ENCODE measurements around the gene HLX. TPM values are rescaled to one million over a fixed set of nuclear protein-coding genes. Genes with fewer than 3 reads are reported as not detected.

The HLX gene
- total RNA-seq, 4 donors from 2014 or later, result 16.5 to 29.2 (median 23.0) TPM

GRCh38 chr1:220892086-220892376 lies 12.8 kb downstream of the HLX start:
- TF ChIP-seq CTCF (IDR thresholded peaks at IDR 0.05) (no peak), POLR2A (IDR thresholded peaks at IDR 0.05) (no peak), EP300 (IDR thresholded peaks at IDR 0.05) (no peak)
- DNase-seq (ENCODE audit: low spot score in 2 of 2), result no peak

GRCh38 chr1:220892997-220893700 lies 13.9 kb downstream of the HLX start:
- Histone ChIP-seq H3K36me3 (no peaks in the 10 kb centered on the region), H3K27me3 (peaks cover 0 to 93% of the 10 kb centered on the region in 2 donors), H3K9me3 (no peaks in the 10 kb centered on the region), H3K27ac (no peak overlapping the region), H3K4me3 (no peak overlapping the region), H3K4me1 (peaks cover 0 to 51% (median 13%) of the 10 kb centered on the region in 4 donors)
- no peak for DNase-seq (ENCODE audit: low spot score in 2 of 2)
- WGBS, 2 donors, result 45 to 48% methylated on average over 18 of the region's 18 CpGs
- no peak for TF ChIP-seq CTCF (IDR thresholded peaks at IDR 0.05)
- TF ChIP-seq EP300 (IDR thresholded peaks at IDR 0.05), result no peak
- TF ChIP-seq POLR2A (IDR thresholded peaks at IDR 0.05), result no peak

More at GRCh38 chr1:220892086-220892376, 12.8 kb downstream of the HLX start:
- H3K36me3 ChIP-seq, result no peaks in the 10 kb centered on the region
- H3K27me3 ChIP-seq, result peaks cover 0 to 95% of the 10 kb centered on the region in 2 donors
- peaks cover 0 to 62% (median 16%) of the 10 kb centered on the region in 4 donors for H3K4me1 ChIP-seq
- 16 to 27% methylated on average over 9 to 12 of the region's 16 CpGs for WGBS, 2 donors
- no peak overlapping the region for H3K27ac ChIP-seq
- H3K4me3 ChIP-seq, result no peak overlapping the region
- no peaks in the 10 kb centered on the region for H3K9me3 ChIP-seq

GRCh38 chr1:220893701-220894024 lies 14.4 kb downstream of the HLX start:
- Histone ChIP-seq H3K4me3 (peak overlapping the region; percentile 2 to 44 (median 33)), H3K27me3 (peaks cover 0 to 88% of the 10 kb centered on the region in 2 donors), H3K36me3 (no peaks in the 10 kb centered on the region), H3K9me3 (no peaks in the 10 kb centered on the region), H3K27ac (no peak overlapping the region), H3K4me1 (peaks cover 0 to 47% (median 11%) of the 10 kb centered on the region in 4 donors)
- 45 to 49% methylated on average over 11 of the region's 11 CpGs for WGBS, 2 donors
- DNase-seq (ENCODE audit: low spot score in 2 of 2), result no peak
- TF ChIP-seq CTCF (IDR thresholded peaks at IDR 0.05) (no peak), POLR2A (IDR thresholded peaks at IDR 0.05) (no peak), EP300 (IDR thresholded peaks at IDR 0.05) (no peak)

- Histone ChIP-seq H3K27ac (no peak overlapping the region), H3K4me3 (peak overlapping the region; percentile 2 to 44 (median 33)), H3K9me3 (no peaks in the 10 kb centered on the region), H3K36me3 (no peaks in the 10 kb centered on the region), H3K27me3 (peaks cover 0 to 82% of the 10 kb centered on the region in 2 donors), H3K4me1 (peaks cover 0 to 47% (median 11%) of the 10 kb centered on the region in 4 donors)
- 25 to 42% methylated on average over 49 to 61 of the region's 71 CpGs for WGBS, 2 donors
- TF ChIP-seq POLR2A (IDR thresholded peaks at IDR 0.05) (no peak), CTCF (IDR thresholded peaks at IDR 0.05) (no peak), EP300 (IDR thresholded peaks at IDR 0.05) (no peak)
- no peak for DNase-seq (ENCODE audit: low spot score in 2 of 2)
Observed at GRCh38 chr1:220894025-220894923, 15.0 kb downstream of the HLX start.

GRCh38 chr1:220894924-220895256 lies 15.6 kb downstream of the HLX start:
- Histone ChIP-seq H3K4me3 (peak overlapping the region in 1 of 4 donors; percentile 44), H3K36me3 (no peaks in the 10 kb centered on the region), H3K4me1 (peaks cover 0 to 47% (median 11%) of the 10 kb centered on the region in 4 donors), H3K27me3 (peaks cover 0 to 76% of the 10 kb centered on the region in 2 donors), H3K9me3 (no peaks in the 10 kb centered on the region), H3K27ac (no peak overlapping the region)
- 63 to 66% methylated on average over 13 of the region's 13 CpGs for WGBS, 2 donors
- TF ChIP-seq POLR2A (IDR thresholded peaks at IDR 0.05), result no peak
- TF ChIP-seq CTCF (IDR thresholded peaks at IDR 0.05), result no peak
- no peak for TF ChIP-seq EP300 (IDR thresholded peaks at IDR 0.05)
- no peak for DNase-seq (ENCODE audit: low spot score in 2 of 2)

Measured in tibial nerve (tissue), 4 donors.